GM21515 (cell line): ENCODE measurements around the gene ZNF598.
"Not testable (repeated sequence)": the region's sequence is repeated elsewhere in the genome, so short reads cannot be mapped to it uniquely, and the experiment has no call there.

Experiments used
- ATAC-seq: cut with Tn5 transposase; IDR thresholded peaks from one replicate; pipeline ENCODE4 v1.9.1; 2021; ENCODE audit not compliant: unreplicated experiment

Gene ZNF598

DNA sequence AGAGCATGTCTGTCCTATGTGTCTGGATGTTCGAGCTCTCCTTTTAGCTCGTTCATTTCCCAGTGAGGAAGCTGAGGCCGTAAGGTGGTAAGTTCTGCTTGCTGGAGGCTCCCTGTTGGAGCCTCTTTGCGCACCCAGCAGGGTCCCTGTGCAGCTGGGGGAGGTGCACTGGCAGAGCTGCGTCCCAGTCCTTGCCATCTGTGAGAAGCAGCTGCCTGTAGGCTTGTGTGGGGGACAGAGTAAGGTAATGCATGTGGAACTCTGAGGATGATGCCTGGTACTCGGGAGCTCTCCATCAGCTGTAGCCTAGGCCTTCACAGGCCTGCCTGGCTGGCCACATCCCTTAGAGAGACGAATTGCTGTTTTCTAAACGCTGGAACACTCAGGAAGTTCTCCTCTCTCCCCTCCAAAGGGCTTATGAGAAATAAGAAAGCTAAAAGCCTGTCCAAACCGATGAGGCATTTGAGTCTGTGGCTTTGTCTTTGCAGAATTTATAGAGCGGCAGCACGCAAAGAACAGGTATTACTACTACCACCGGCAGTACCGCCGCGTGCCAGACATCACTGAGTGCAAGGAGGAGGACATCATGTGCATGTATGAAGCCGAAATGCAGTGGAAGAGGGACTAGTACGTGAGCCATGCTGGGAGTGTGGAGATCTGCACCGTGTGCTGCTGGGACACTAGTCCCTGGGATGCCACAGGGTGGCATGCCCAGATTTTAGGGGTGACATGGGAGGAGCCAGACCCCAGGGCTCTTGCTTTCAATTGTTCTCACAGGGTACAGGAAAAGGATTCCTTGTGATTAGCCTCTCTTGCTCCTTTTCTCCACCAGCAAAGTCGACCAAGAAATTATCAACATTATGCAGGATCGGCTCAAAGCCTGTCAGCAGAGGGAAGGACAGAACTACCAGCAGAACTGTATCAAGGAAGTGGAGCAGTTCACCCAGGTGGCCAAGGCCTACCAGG lies 48.7 kb downstream of the ZNF598 start:
- ATAC-seq, result no peak

- ATAC-seq, result peak; percentile 57
Observed at GRCh38 chr16:1959269-1960039, 50.2 kb downstream of the ZNF598 start, which contains the start of gene NDUFB10. Gene NDUFB10, plus strand, starts transcription at chr16:1959538. Its CDS starts 87 bp downstream, at chr16:1959625.

GRCh38 chr16:1958715-1959268 lies 50.8 kb downstream of the ZNF598 start:
- no peak for ATAC-seq

- not testable (repeated sequence) for ATAC-seq
Observed at GRCh38 chr16:1958143-1958491, 51.5 kb downstream of the ZNF598 start.

- not testable (repeated sequence) for ATAC-seq
Observed at GRCh38 chr16:1957434-1958142, 52.0 kb downstream of the ZNF598 start.

DNA sequence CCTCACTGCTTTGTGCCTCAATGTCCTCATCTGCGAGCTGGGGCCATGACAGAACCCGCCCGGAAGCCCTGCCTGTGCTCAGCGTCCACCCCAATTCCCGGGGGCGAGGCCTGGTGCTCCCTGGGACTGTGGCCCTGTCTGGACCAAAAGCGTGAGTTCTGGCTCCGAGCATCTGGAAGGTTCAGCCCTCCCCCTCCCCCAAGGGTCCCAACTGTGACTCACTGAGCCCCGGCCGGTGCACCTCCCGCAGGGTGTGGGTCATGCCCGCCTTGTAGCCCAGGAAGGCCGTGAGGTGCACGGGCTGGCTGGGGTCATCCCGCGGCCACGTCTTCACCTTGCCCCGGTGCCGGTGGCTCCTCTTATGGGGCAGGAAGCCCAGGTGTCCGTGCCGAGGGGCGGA lies 55.9 kb downstream of the ZNF598 start:
- no peak for ATAC-seq

DNA sequence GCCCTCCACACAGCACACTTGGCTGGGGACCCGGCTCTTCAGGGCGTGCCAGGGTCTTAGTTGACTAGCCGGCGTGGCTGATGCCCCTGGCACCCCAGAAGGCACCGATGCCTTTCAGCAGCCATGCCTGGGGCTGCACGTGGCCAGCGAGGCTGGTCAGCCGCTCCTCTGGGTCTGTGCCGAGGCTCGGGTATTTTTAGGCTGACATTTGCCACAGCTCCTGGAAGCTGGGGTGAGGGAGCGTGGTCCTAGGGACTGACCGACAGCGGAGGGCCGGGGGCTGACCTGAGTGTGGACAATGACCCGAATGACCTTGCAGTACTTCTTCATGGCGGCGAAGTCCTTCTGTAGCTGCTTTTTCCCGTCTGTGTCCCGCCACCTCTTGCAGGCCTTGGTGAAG lies 59.1 kb downstream of the ZNF598 start:
- ATAC-seq, result no peak

DNA sequence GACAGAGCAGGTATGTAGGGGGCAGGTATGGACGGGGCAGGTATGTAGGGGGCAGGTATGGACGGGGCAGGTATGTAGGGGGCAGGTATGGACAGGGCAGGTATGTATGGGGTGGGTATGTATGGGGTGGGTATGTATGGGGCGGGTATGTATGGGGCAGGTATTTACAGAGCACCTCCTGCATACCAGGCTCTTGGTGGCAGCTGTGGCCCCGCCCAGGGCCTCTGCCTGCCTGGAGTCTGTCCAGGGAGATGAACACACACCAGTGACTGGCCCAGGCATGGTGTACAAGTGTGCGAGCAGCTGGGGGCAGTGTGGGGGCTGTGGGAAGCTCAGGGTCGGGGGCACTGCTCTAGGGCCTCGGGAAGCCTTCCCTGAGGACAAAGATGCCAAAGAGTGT lies 59.6 kb downstream of the ZNF598 start:
- no peak for ATAC-seq

- no peak for ATAC-seq
Observed at GRCh38 chr16:1949507-1949906, 60.1 kb downstream of the ZNF598 start.
